Measurements from ENCODE around the gene MMP25.
A peak's percentile ranks its signal among the peaks of the same experiment; 100 is the strongest.
"Not testable (repeated sequence)": the region's sequence is repeated elsewhere in the genome, so short reads cannot be mapped to it uniquely, and the experiment has no call there.

MMP25 gene

DNA sequence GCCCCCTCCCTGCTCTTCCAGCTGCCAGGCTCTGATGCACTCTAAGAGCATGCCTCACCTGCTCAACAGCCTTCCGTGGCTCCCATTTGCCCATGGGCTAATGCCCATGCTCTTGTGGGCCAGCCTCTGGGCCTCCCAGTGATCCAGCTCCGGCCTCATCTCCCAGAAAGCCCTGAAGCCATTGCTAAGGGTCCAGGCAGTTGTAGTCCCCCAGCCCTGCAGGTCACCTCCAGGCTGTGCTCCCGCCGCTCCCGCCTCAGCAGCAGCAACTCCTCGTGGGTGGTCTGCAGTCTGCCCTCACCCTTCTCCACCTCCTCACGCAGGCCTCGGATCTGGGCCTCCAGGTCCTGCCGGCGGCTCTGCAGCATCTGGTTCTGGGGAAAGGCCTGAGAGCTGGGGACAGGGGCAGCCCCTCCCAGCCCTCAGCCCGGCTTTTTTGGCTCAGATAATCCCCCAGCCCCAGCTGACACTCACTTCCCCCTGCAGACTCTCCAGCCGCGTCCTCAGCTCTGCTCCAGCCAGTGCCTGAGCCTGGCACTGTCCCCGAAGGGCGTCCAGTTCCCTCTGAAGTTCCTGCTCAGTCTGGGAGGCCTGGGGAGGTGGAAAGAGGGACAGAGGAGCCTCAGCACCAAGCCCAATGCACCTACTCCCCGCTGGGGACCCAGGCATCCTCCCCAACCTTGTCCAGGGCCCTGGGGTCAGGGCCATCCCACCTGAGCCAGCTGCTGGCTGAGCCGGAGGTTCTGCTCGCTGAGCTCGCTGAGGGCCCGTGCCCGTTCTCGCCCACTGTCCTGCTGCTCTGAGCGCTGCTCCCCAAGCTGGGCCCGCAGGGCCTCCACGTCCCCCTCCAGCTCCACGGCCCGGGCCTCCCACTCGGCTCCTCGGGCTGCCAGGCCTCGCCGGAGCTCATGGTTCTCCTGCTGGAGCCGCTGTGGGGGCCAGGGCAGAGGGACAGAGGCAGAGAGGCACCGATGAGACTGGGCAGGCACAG, 15.8 kb upstream of the MMP25 start:
- peak; percentile 54 for DNase-seq

- DNase-seq = no peak
Measured at GRCh38 chr16:3032624-3033023, 13.7 kb upstream of the MMP25 start.

- no peak for DNase-seq
Measured at GRCh38 chr16:3035289-3035971, 10.9 kb upstream of the MMP25 start.

DNA sequence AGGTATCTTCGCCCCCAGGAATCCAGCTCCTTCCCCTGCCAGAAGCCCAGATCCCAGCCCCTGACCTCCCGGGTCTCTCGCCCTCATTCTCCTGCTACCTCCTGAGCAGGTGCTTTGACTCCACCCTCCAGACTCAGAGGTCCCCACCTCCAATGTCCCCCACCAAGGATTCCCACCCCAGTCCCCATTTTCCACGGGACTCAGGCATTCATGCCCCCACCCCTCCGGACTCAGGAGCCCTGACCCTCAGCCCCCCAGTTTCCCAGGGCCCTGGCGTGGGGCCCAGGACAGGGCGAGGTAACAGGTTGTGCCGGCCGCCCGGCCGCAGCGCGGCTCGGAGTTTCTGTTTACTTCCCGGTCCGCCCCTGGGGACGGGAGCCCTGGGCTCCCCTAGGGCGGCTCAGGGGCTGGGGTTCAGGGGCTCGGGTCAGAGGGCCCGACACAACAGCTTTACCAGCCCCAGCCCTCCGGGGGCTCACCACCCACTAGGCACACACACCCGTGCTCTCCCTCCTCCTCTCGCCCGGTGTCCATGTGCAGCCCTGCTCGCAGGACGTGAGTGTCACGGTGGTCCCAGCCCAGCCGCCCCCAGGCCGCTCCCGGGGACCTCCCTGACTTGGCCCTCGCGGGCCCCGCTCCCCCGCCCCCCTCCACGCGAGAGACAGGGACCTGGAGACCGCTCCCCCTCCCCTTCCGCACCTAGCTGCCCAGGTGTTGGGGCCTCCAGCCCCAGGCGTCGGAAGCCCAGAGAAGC, 10.2 kb upstream of the MMP25 start:
- no peak for DNase-seq

DNA sequence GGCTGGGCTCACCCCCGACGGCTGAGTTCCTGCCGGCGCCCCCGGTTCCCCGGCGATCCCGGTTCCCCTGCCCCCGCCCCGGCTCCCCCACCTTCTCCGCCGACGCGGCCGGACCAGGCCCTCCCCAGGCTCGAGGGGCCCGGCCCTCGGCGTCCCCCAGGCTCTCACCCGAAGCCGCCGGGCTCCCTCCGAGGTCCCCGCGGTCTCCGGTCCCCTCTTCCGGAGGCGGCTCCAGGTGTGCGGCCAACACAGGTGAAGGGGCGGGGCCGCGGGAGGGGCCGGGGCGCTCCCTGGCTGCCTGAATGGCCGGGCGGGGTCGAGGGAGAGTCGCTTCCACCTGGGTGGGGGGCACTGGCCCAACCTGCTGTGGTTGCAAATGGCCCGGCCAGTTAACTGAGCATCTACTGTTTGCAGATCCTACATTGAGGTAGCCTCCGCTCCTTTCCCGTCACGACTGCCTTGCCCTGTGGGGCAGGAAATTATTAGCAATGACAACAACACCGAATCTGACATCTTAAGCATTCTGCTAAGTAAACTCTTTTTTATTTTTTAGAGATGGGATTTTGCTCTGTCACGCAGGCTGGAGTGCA, 9.5 kb upstream of the MMP25 start, which contains the start of gene BICDL2:
BICDL2 (minus strand) TSS at position 219 of the 590 bp plus-strand sequence. CDS start 1,448 bp downstream, outside the sequence.
- DNase-seq = no peak

GRCh38 chr16:3038256-3038655, 8.1 kb upstream of the MMP25 start:
- DNase-seq = no peak

GRCh38 chr16:3038896-3039295, 7.5 kb upstream of the MMP25 start:
- no peak for DNase-seq

DNA sequence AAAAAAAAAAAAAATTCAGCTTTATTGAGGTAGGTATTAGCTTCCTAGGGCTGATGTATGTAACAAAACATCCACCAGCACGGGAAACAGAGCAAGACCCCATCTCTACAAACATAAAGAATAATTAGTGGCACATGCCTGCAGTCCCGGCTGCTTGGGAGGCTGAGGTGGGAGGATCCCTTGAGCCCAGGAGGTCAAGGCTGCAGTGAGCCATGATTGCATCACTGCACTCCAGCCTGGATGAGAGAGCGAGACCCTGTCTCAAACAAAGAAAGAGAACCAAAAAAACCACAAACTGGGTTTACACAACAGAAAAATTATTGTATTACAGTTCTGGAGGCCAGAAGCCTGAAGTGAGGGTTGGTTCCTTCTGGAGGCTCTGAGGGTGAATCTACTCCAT, 4.0 kb upstream of the MMP25 start:
- DNase-seq = no peak

- no peak for DNase-seq
Measured at GRCh38 chr16:3044708-3045107, 1.7 kb upstream of the MMP25 start.

- no peak for DNase-seq
Measured at GRCh38 chr16:3046641-3047386, 453 bp downstream of the MMP25 start.

DNA sequence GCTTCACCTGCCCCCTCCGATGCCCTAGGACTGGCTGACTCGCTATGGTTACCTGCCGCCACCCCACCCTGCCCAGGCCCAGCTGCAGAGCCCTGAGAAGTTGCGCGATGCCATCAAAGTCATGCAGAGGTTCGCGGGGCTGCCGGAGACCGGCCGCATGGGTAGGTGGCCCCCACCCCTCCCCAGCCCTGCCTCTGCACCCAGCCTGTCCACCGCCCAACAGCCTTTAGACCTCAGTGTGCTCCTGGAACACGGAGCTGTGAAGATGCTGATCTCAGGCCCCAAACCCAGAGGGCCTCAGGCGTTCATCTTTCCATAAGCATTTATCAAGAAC, 993 bp downstream of the MMP25 start:
- no peak for DNase-seq

- DNase-seq = no peak
Measured at GRCh38 chr16:3049921-3050481, 3.6 kb downstream of the MMP25 start.

- no peak for DNase-seq
Measured at GRCh38 chr16:3050487-3050886, 4.1 kb downstream of the MMP25 start.

- no peak for DNase-seq
Measured at GRCh38 chr16:3051009-3051408, 4.6 kb downstream of the MMP25 start.

DNA sequence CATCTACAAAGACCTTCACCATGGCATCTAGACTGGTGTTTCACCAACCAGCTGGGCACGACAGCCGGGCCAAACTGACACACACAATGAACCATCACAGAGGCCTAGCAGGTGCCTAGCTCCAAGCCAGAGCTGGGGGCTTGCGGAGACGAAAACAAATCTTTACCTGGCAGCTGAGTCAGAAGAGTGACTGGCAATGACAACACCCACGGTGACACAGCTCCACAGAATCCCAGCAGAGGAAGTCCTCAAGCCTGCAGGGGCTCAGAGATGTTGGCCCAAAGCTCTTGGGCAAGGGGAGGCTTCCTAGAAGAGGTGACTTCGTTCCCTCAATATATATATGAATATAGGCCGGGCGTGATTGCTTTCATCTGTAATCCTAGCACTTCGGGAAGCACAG, 5.1 kb downstream of the MMP25 start:
- DNase-seq = no peak

DNA sequence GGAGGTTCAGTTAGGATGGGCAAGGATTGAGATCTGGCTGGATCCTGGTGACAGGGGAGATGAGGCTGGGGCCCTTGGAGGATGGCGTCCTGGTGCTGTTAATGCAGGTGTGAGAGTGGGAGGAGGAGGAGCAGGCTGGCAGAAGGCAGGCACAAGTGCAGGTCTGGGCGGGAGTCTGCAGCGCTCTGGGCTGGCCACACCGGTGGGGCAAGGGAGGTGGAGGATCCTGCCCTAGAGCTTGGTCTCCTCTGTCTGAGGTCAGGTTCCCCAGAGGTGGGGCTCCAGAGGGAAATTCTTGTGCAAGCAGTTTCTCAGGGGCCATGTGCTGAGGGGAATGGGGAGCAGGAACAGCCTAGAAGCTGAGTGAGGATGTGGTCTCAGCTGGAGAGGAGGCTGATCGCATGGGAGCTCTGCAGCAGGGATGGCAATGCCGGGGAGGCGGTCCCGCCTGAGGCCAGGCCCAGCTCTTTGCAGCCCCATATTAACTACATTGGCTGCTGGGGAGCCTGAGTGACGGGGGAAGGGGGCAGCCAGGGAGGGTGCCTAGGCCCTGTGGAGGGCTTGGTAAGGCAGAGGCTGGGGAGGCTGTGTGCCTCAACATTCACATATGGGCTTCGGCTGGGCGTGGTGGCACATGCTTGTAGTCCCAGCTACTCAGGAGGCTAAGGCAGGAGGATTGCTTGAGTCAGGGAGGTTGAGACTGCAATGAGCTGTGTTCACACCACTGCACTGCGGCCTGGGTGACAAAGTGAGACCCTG, 6.4 kb downstream of the MMP25 start:
- DNase-seq = not testable (repeated sequence)

- not testable (repeated sequence) for DNase-seq
Measured at GRCh38 chr16:3053330-3053710, 7.0 kb downstream of the MMP25 start.

- DNase-seq = no peak
Measured at GRCh38 chr16:3054965-3055733, 8.8 kb downstream of the MMP25 start.

- not testable (repeated sequence) for DNase-seq
Measured at GRCh38 chr16:3055734-3056115, 9.4 kb downstream of the MMP25 start.

All from islet precursor cell (in vitro differentiated cells).